NCI-H446 treated with DMSO at 0.1 percent for 48 hours (cell line): ENCODE results near the gene MAGEA1.
A peak's percentile ranks its signal among the peaks of the same experiment; 100 is the strongest.
"Not testable (repeated sequence)": the region's sequence is repeated elsewhere in the genome, so short reads cannot be mapped to it uniquely, and the experiment has no call there.

ENCODE experiments used
- DNase-seq: peaks from one replicate; lab custom pipeline; 2025; lab: John Stamatoyannopoulos, UW

Gene MAGEA1

GRCh38 chrX:153179131-153179530 lies at the start of gene MAGEA1:
Gene MAGEA1, plus strand, starts transcription at chrX:153179284. Its CDS starts 3,106 bp downstream, at chrX:153182390.
- DNase-seq, result peak; percentile 3

- DNase-seq, result not testable (repeated sequence)
Measured at GRCh38 chrX:153132924-153133323, 46.2 kb upstream of the MAGEA1 start.

GRCh38 chrX:153139074-153139473 lies 40.0 kb upstream of the MAGEA1 start:
- DNase-seq, result not testable (repeated sequence)

- not testable (repeated sequence) for DNase-seq
Measured at GRCh38 chrX:153146288-153146687, 32.8 kb upstream of the MAGEA1 start.

GRCh38 chrX:153153516-153153915 lies 25.6 kb upstream of the MAGEA1 start:
- no peak for DNase-seq

GRCh38 chrX:153157450-153157849 lies 21.6 kb upstream of the MAGEA1 start:
- DNase-seq, result no peak

GRCh38 chrX:153158319-153158718 lies 20.8 kb upstream of the MAGEA1 start:
- DNase-seq, result no peak

- no peak for DNase-seq
Measured at GRCh38 chrX:153161952-153162351, 17.1 kb upstream of the MAGEA1 start.

GRCh38 chrX:153164733-153165132 lies 14.4 kb upstream of the MAGEA1 start:
- no peak for DNase-seq

- not testable (repeated sequence) for DNase-seq
Measured at GRCh38 chrX:153168423-153168822, 10.7 kb upstream of the MAGEA1 start.

GRCh38 chrX:153181822-153182221 lies 2.7 kb downstream of the MAGEA1 start:
- DNase-seq, result no peak

- no peak for DNase-seq
Measured at GRCh38 chrX:153184787-153185186, 5.7 kb downstream of the MAGEA1 start.

GRCh38 chrX:153190381-153190780 lies 11.3 kb downstream of the MAGEA1 start:
- DNase-seq, result no peak

GRCh38 chrX:153200462-153200861 lies 21.4 kb downstream of the MAGEA1 start:
- no peak for DNase-seq

GRCh38 chrX:153206425-153207046 lies 27.5 kb downstream of the MAGEA1 start:
- no peak for DNase-seq

GRCh38 chrX:153209347-153209746 lies 30.3 kb downstream of the MAGEA1 start:
- no peak for DNase-seq

- DNase-seq, result no peak
Measured at GRCh38 chrX:153214934-153215333, 35.9 kb downstream of the MAGEA1 start.

GRCh38 chrX:153216926-153217325 lies 37.8 kb downstream of the MAGEA1 start:
- no peak for DNase-seq

- no peak for DNase-seq
Measured at GRCh38 chrX:153225438-153226098, 46.5 kb downstream of the MAGEA1 start.

GRCh38 chrX:153226344-153227185 lies 47.5 kb downstream of the MAGEA1 start:
- DNase-seq, result no peak
